Erythroblast (primary cell): Measurements from ENCODE around the gene FBLN2.

ENCODE experiments used
- GATA1 ChIP-seq: IDR thresholded peaks from 2 replicates; pipeline ENCODE4 v1.6.1; 2011; ENCODE audit warnings: low read depth, mild to moderate bottlenecking, control low read depth, low read length, moderate library complexity
- POLR2A ChIP-seq: IDR thresholded peaks from 2 replicates; pipeline ENCODE4 v1.6.1; 2011; ENCODE audit warnings: mild to moderate bottlenecking, low read length

GRCh38 chr3:13513051-13513912 is 35.6 kb upstream of the FBLN2 start:
- TF ChIP-seq POLR2A (no peak), GATA1 (no peak)
